G401.6 (cell line): Measurements from ENCODE around the gene MORN5.

ENCODE experiments used
- FAIRE-seq: peaks from 2 replicates; lab custom pipeline; 2012; peaks lifted over from hg19 to GRCh38; lab: Jason Lieb, UNC

MORN5 gene

DNA sequence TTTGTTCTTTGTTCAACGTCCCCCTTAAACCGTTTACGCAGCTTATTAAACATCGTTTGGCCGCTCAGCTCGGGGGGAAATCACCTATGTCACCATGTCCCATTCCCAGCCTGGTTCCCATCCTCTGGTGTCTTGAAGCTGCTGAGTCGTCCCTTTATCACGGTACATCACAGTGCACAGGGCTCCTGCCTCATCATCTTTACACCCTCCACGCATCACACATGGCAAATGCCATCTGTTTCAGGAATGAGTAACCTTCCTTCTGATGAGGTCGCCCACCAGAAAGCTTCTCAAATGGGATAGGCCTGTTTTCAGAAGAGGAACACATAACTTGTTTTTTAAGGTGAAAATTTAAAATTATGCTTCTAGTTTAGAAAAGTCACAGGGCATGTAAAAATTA lies 77.0 kb downstream of the MORN5 start:
- FAIRE-seq, result no peak

DNA sequence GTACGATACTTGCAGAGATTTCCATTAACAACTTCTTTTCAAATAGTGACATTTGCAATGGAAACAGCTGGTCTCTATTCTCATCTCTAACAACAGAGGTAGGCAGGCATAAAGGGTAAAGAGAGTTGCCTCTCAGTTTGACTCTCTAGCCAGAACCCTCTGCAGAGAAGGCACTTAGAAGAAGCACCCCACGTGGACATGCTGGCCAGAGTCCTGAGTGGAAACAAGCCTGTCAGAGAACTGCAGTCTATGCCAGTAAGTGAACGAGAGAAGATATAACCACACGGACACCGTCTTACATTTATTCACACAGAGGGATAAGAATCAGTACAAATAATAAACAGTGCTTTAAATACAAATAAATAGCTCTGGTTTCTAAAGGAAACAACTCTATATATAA lies 80.0 kb downstream of the MORN5 start:
- no peak for FAIRE-seq

GRCh38 chr9:122244349-122244748 lies 84.6 kb downstream of the MORN5 start:
- no peak for FAIRE-seq

DNA sequence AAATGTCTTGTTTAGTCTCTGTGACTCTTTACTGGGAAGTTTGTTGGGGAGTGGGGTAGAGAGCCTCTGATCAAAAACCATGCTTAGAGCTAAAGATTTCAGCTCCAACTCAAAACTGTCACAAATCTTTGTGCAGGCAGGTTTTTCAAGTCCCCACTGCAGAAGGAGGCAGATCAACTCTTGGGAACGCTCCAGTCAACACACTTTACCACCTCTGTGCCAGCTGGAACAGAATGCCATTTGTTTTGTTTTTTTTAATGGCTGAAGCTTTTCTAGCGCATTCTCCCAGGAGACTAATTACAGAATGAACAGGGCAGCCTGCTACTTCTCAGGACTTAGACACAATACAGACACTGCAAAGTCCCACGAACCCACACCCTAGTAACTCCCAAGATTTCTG lies 87.0 kb downstream of the MORN5 start:
- no peak for FAIRE-seq

DNA sequence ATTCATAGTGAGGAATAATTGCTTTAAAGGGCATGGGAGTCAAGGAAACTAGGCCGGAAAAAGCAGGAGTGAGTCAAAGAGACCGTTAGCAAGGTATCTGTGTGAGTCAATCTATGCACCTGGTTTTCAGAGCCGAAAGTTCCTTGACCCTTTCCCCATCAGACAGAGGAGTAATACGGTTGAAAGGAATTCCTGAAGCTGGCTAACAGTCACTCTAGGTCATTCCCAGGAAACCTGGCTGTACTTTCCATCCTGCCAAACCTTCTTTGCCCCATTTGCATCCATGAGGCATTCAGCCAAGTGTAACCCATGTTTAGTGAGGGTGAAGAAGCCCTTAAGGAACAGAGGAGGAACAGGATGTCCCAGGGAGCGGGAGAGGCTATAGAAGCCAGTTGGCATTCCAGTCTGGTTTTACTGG lies 88.7 kb downstream of the MORN5 start:
- no peak for FAIRE-seq
